H1 (cell line): ENCODE measurements around the gene ZNF488. TPM values are rescaled to one million over a fixed set of nuclear protein-coding genes. Genes with fewer than 3 reads are reported as not detected.

Source experiments
- CTCF ChIA-PET: fragments of 300-600 bp; sonication (Branson Sonifier 250); formaldehyde crosslinking; loops from one replicate; lab custom pipeline; 2021; ENCODE audit not compliant: partially characterized antibody; lab: Charles Lee
- POLR2A ChIA-PET: fragments of 300-600 bp; sonication (Branson Sonifier 250); formaldehyde crosslinking; loops from one replicate; lab custom pipeline; 2021; ENCODE audit warnings: inconsistent platforms; ENCODE audit not compliant: partially characterized antibody; lab: Charles Lee
- DNase-seq, 2 experiments: peaks; one replicate each; pipeline versions ENCODE4 v3.0.0 to v3.0.0-alpha.2; 2010 to 2022; ENCODE audit warnings: low spot score in 2 of 2, low read depth in 1 of 2, mixed read lengths in 1 of 2
- FAIRE-seq: peaks from 2 replicates; lab custom pipeline; 2011; peaks lifted over from hg19 to GRCh38; lab: Jason Lieb, UNC
- H2AFZ ChIP-seq: 2 replicates; pipeline ENCODE4 v1.8.1; 2012; ENCODE audit warnings: low read length, inconsistent platforms
- H2AK5ac ChIP-seq: 2 replicates; pipeline ENCODE4 v1.6.1; 2013; ENCODE audit warnings: low read depth, low read length
- H2BK120ac ChIP-seq: replicated peaks from 2 replicates; pipeline ENCODE3; 2013; ENCODE audit warnings: low read depth, low read length, inconsistent platforms
- H2BK12ac ChIP-seq: 2 replicates; pipeline ENCODE4 v1.6.1; 2013; ENCODE audit warnings: low read depth, low read length
- H2BK15ac ChIP-seq: 2 replicates; pipeline ENCODE4 v1.6.1; 2013; ENCODE audit warnings: low read length
- H2BK20ac ChIP-seq: 2 replicates; pipeline ENCODE4 v1.6.1; 2013; ENCODE audit warnings: low read length
- H2BK5ac ChIP-seq: 2 replicates; pipeline ENCODE4 v1.6.1; 2013; ENCODE audit warnings: low read depth, low read length
- H3K14ac ChIP-seq: 2 replicates; pipeline ENCODE4 v1.6.1; 2013; ENCODE audit warnings: inconsistent platforms; ENCODE audit not compliant: insufficient read length
- H3K18ac ChIP-seq: 2 replicates; pipeline ENCODE4 v1.6.1; 2013; ENCODE audit warnings: low read length; ENCODE audit errors: extremely low read depth
- H3K23ac ChIP-seq: 2 replicates; pipeline ENCODE4 v1.6.1; 2013; ENCODE audit warnings: inconsistent platforms; ENCODE audit not compliant: insufficient read length
- H3K23me2 ChIP-seq: 2 replicates; pipeline ENCODE4 v1.6.1; 2013; ENCODE audit warnings: low read depth, low read length
- H3K27ac ChIP-seq: 2 replicates; pipeline ENCODE4 v1.6.1; 2011; ENCODE audit warnings: low read depth, low read length, inconsistent platforms
- H3K27me3 ChIP-seq, 4 experiments: replicated peaks in 1 of 4; 1 replicate in 1 of 4; 2 replicates in 3 of 4; pipeline versions ENCODE4 v1.6.1 to v1.8.1; 2011 to 2013; ENCODE audit warnings: low read length in 3 of 4, mild to moderate bottlenecking in 3 of 4, inconsistent platforms in 2 of 4, mixed read lengths in 2 of 4, moderate library complexity in 1 of 4; ENCODE audit not compliant: control insufficient read depth in 3 of 4, insufficient read depth in 3 of 4; ENCODE audit errors: extremely low read depth in 1 of 4
- H3K36me3 ChIP-seq, 4 experiments: 2 replicates each; pipeline versions ENCODE4 v1.6.1 to v1.8.1; 2011 to 2013; ENCODE audit warnings: mild to moderate bottlenecking in 4 of 4, low read length in 3 of 4, moderate library complexity in 2 of 4, control low read depth in 1 of 4, inconsistent platforms in 1 of 4; ENCODE audit not compliant: insufficient read depth in 4 of 4, control insufficient read depth in 2 of 4
- H3K4ac ChIP-seq: replicated peaks from 2 replicates; pipeline ENCODE3; 2013; ENCODE audit warnings: low read length, low read depth, mixed read lengths, inconsistent platforms; ENCODE audit not compliant: insufficient read length
- H3K4me1 ChIP-seq, 4 experiments: replicated peaks in 1 of 4; 1 replicate in 1 of 4; 2 replicates in 3 of 4; pipeline versions ENCODE4 v1.6.1 to v1.8.1; 2011 to 2013; ENCODE audit warnings: low read length in 3 of 4, inconsistent platforms in 2 of 4, mixed read lengths in 1 of 4; ENCODE audit not compliant: insufficient read depth in 4 of 4, control insufficient read depth in 3 of 4
- H3K4me2 ChIP-seq, 2 experiments: 2 replicates each; pipeline versions ENCODE4 v1.6.1 to v1.8.1; 2011 to 2013; ENCODE audit warnings: low read depth in 2 of 2, low read length in 2 of 2, control low read depth in 1 of 2, inconsistent platforms in 1 of 2, mild to moderate bottlenecking in 1 of 2; ENCODE audit not compliant: insufficient read depth in 1 of 2
- H3K4me3 ChIP-seq, 4 experiments: fragments of 200-600, 300-600 bp in 1 of 4; sonication (generic), shearing (Covaris generic), sonication (Bioruptor Twin) in 1 of 4; 2 replicates each; pipeline versions ENCODE4 v1.5.1 to v1.8.1; 2011 to 2016; ENCODE audit warnings: low read length in 4 of 4, low read depth in 3 of 4, control low read depth in 2 of 4, inconsistent platforms in 2 of 4, mild to moderate bottlenecking in 2 of 4, mixed read lengths in 1 of 4, moderate library complexity in 1 of 4; ENCODE audit not compliant: insufficient read depth in 2 of 4; ENCODE audit errors: extremely low read depth in 1 of 4
- H3K56ac ChIP-seq: replicated peaks from 2 replicates; pipeline ENCODE3; 2013; ENCODE audit warnings: low read depth, mild to moderate bottlenecking, mixed read lengths, low read length, inconsistent platforms; ENCODE audit not compliant: insufficient read length
- H3K79me1 ChIP-seq: 2 replicates; pipeline ENCODE4 v1.6.1; 2013; ENCODE audit warnings: low read depth, low read length, control low read depth
- H3K79me2 ChIP-seq, 2 experiments: 2 replicates each; pipeline versions ENCODE4 v1.6.1 to v1.8.1; 2012 to 2013; ENCODE audit warnings: low read length in 2 of 2, mild to moderate bottlenecking in 2 of 2, inconsistent platforms in 1 of 2; ENCODE audit not compliant: insufficient read depth in 2 of 2, control insufficient read depth in 1 of 2
- H3K9ac ChIP-seq, 4 experiments: replicated peaks in 1 of 4; 1 replicate in 1 of 4; 2 replicates in 3 of 4; pipeline versions ENCODE4 v1.6.1 to v1.8.1; 2011 to 2013; ENCODE audit warnings: low read depth in 3 of 4, low read length in 3 of 4, control low read depth in 2 of 4, mild to moderate bottlenecking in 2 of 4, moderate library complexity in 2 of 4, inconsistent platforms in 1 of 4; ENCODE audit errors: extremely low read depth in 1 of 4
- H3K9me3 ChIP-seq, 2 experiments: 2 replicates each; pipeline versions ENCODE4 v1.6.1 to v1.8.1; 2012 to 2013; ENCODE audit warnings: mild to moderate bottlenecking in 2 of 2, moderate library complexity in 2 of 2, control low read depth in 1 of 2, inconsistent platforms in 1 of 2, low read depth in 1 of 2, low read length in 1 of 2, mixed read lengths in 1 of 2; ENCODE audit not compliant: insufficient read depth in 2 of 2
- H4K20me1 ChIP-seq, 2 experiments: replicated peaks in 1 of 2; 2 replicates each; pipeline versions ENCODE3 to v1.8.1; 2011 to 2013; ENCODE audit warnings: inconsistent platforms in 2 of 2, low read length in 2 of 2, mild to moderate bottlenecking in 1 of 2; ENCODE audit not compliant: insufficient read depth in 2 of 2, control insufficient read depth in 1 of 2
- H4K5ac ChIP-seq: 2 replicates; pipeline ENCODE4 v1.6.1; 2013; ENCODE audit warnings: low read length, low read depth, mixed read lengths, inconsistent platforms; ENCODE audit not compliant: insufficient read length
- H4K8ac ChIP-seq: 2 replicates; pipeline ENCODE4 v1.8.0; 2013; ENCODE audit warnings: mild to moderate bottlenecking, moderate library complexity, low read length, inconsistent platforms; ENCODE audit not compliant: insufficient read depth; ENCODE audit errors: extremely low read depth
- H4K91ac ChIP-seq: replicated peaks from 2 replicates; pipeline ENCODE3; 2013; ENCODE audit warnings: low read length, mixed read lengths, inconsistent platforms; ENCODE audit not compliant: insufficient read length
- BRCA1 ChIP-seq: IDR thresholded peaks from 2 replicates; pipeline ENCODE4 v1.6.1; 2012; ENCODE audit warnings: low read depth, low read length, improper control_type of control experiment
- CREB1 ChIP-seq: IDR thresholded peaks from 2 replicates; pipeline ENCODE4 v1.6.1; 2012; ENCODE audit warnings: inconsistent platforms
- HDAC2 ChIP-seq, 2 experiments: fragments of 300-600 bp in 1 of 2; sonication (generic) in 1 of 2; IDR thresholded peaks; 2 replicates each; pipeline ENCODE4 v1.6.1; 2011 to 2012; ENCODE audit warnings: low read depth in 2 of 2, low read length in 2 of 2, mild to moderate bottlenecking in 2 of 2, moderate library complexity in 2 of 2, borderline replicate concordance in 1 of 2, inconsistent platforms in 1 of 2
- KDM4A ChIP-seq: IDR thresholded peaks from one replicate; pipeline ENCODE4 v1.7.1; 2012; ENCODE audit warnings: low read depth, mild to moderate bottlenecking, moderate library complexity, low read length, inconsistent platforms; ENCODE audit not compliant: severe bottlenecking
- RAD21 ChIP-seq, 2 experiments: IDR thresholded peaks in 1 of 2; conservative IDR thresholded peaks in 1 of 2; 2 replicates each; pipeline ENCODE4 v1.6.1; 2011; ENCODE audit warnings: low read depth in 2 of 2, low read length in 2 of 2, improper control_type of control experiment in 1 of 2, inconsistent platforms in 1 of 2, mild to moderate bottlenecking in 1 of 2, moderate library complexity in 1 of 2
- USF2 ChIP-seq: IDR thresholded peaks from 2 replicates; pipeline ENCODE4 v1.6.1; 2011; ENCODE audit warnings: low read length, improper control_type of control experiment
- WGBS, 2 experiments: shearing (Covaris generic) in 1 of 2; methylation state at CpG; one replicate each; pipeline versions ENCODE4 v1.1.6 to v1.1.7; 2013 to 2015; ENCODE audit warnings: low lambda C conversion rate in 2 of 2, mixed read lengths in 2 of 2, inconsistent platforms in 1 of 2, low coverage in 1 of 2, missing lambda C conversion rate in 1 of 2; ENCODE audit not compliant: insufficient replicate concordance in 2 of 2, insufficient coverage in 1 of 2, insufficient read length in 1 of 2; ENCODE audit errors: extremely low coverage in 1 of 2, missing lambda C conversion rate in 1 of 2; 5-methylcytosine and 5-hydroxymethylcytosine counted together
- polyA plus RNA-seq, 7 experiments: library from polyadenylated mRNA; depleted of rRNA in 3 of 7; stranded (reverse) in 5 of 7; unstranded in 2 of 7; fragments of >200 nt in 5 of 7; fragments of 200-250 nt in 2 of 7; gene quantifications; 1 replicate in 5 of 7; 2 replicates in 1 of 7; 4 replicates in 1 of 7; pipeline versions ENCODE4 v1.2.1 to v1.2.3, GENCODE V29; 2011 to 2013; ENCODE audit warnings: missing spikeins in 2 of 7, mixed read lengths in 2 of 7
- total RNA-seq: library from RNA; stranded (reverse); fragmentation: NEBNext Ultra II Directional; extraction: Animal tissue kit (Norgen Biotek cat#: 25700); gene quantifications from 2 replicates; pipeline ENCODE4 v1.2.1, GENCODE V29; 2021
- TF ChIP-seq, protein P1 (sequence below), 3 experiments: IDR thresholded peaks; 1 replicate in 2 of 3; 2 replicates in 1 of 3; pipeline versions ENCODE4 v1.5.1 to v1.6.1; 2011; ENCODE audit warnings: low read length in 3 of 3, mild to moderate bottlenecking in 3 of 3, inconsistent platforms in 2 of 3, low read depth in 1 of 3, moderate library complexity in 1 of 3; ENCODE audit not compliant: insufficient read depth in 1 of 3; ENCODE audit errors: control extremely low read depth in 1 of 3

Gene ZNF488
- total and polyA plus RNA-seq, 2 of the 8 experiments (the other 6 are each of a cell fraction or from before 2014, with no cell fraction given), result 7.9 to 11.4 TPM

DNA sequence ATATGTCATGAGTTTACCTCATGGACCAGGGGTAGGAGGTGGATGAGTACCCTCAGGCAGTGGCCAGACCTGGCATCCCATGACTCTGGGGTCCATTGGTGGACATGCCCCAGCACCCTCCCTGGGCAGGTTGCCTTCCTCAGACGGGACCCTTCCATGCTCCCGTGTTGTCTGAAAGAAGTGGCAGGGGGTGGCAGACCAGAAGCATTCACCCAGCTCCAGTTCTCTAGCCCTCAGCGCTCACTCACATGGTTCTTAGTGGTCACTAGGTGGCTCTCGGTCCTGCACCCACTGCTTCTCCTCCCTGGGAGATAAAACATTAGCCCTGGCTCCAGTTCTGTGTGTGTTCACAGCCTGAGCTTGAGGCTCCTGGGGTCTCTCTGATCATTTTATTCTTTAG is 29.9 kb downstream of the ZNF488 start:
- H2BK20ac ChIP-seq, result 0 out of 2 replicates have a peak overlapping the region, but pooled peaks have one; percentile 21
- H3K27me3 ChIP-seq, result no peaks in the 10 kb centered on the region; a peak in 1 of 7 replicates
- no peak overlapping the region for H3K4me3 ChIP-seq
- WGBS, 2 experiments, result 83% methylated on average over 4 of the region's 4 CpGs; no CpG with 5 or more reads in 1 of the 2 experiments
- FAIRE-seq (no peak), DNase-seq (no peak)
- H2BK120ac ChIP-seq, result no peak overlapping the region
- H3K27ac ChIP-seq, result no peak overlapping the region
- H3K79me2 ChIP-seq, result no peaks in the 10 kb centered on the region
- no peak overlapping the region for H3K14ac ChIP-seq
- H3K79me1 ChIP-seq, result no peaks in the 10 kb centered on the region
- H3K4me2 ChIP-seq, result no peak overlapping the region
- H2BK15ac ChIP-seq, result no peak overlapping the region
- H4K5ac ChIP-seq, result no peak overlapping the region
- no peak overlapping the region for H2AFZ ChIP-seq
- no peak overlapping the region for H4K91ac ChIP-seq
- no peaks in the 10 kb centered on the region; a peak in 1 of 7 replicates for H3K4me1 ChIP-seq
- H2BK12ac ChIP-seq, result no peak overlapping the region
- CTCF ChIA-PET, result interaction anchor here (1.2 to 14.6 kb wide), 7 partner anchors 8 to 362 kb away, joined by 3 to 132 read pairs (median 5); no protein-coding TSS in a partner anchor
- H4K8ac ChIP-seq, result no peak overlapping the region
- H3K23me2 ChIP-seq, result no peaks in the 10 kb centered on the region
- H2BK5ac ChIP-seq, result no peak overlapping the region
- POLR2A ChIA-PET, result no interaction called here
- H3K9me3 ChIP-seq, result no peaks in the 10 kb centered on the region
- H3K4ac ChIP-seq, result no peak overlapping the region
- no peaks in the 10 kb centered on the region for H4K20me1 ChIP-seq
- no peak overlapping the region for H3K56ac ChIP-seq
- no peak overlapping the region for H3K23ac ChIP-seq
- H3K9ac ChIP-seq, result no peak overlapping the region
- H3K18ac ChIP-seq, result no peak overlapping the region
- H2AK5ac ChIP-seq, result no peak overlapping the region
- no peak for TF ChIP-seq BRCA1
- TF ChIP-seq RAD21 (IDR thresholded peaks at IDR 0.05 in 1 of 2, conservative IDR thresholded peaks at IDR 0.05 in 1 of 2; ENCODE audit: low read depth in 2 of 2, low read length in 2 of 2), result peak in 1 of 2 experiments; percentile 31; a peak in 2 of 4 replicates
- no peak for TF ChIP-seq HDAC2 (IDR thresholded peaks at IDR 0.05; ENCODE audit: borderline replicate concordance in 1 of 2, low read depth in 2 of 2, low read length in 2 of 2)
- TF ChIP-seq USF2, result no peak
- TF ChIP-seq, protein P1, sequence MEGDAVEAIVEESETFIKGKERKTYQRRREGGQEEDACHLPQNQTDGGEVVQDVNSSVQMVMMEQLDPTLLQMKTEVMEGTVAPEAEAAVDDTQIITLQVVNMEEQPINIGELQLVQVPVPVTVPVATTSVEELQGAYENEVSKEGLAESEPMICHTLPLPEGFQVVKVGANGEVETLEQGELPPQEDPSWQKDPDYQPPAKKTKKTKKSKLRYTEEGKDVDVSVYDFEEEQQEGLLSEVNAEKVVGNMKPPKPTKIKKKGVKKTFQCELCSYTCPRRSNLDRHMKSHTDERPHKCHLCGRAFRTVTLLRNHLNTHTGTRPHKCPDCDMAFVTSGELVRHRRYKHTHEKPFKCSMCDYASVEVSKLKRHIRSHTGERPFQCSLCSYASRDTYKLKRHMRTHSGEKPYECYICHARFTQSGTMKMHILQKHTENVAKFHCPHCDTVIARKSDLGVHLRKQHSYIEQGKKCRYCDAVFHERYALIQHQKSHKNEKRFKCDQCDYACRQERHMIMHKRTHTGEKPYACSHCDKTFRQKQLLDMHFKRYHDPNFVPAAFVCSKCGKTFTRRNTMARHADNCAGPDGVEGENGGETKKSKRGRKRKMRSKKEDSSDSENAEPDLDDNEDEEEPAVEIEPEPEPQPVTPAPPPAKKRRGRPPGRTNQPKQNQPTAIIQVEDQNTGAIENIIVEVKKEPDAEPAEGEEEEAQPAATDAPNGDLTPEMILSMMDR (IDR thresholded peaks at IDR 0.05; ENCODE audit: control extremely low read depth in 1 of 3, insufficient read depth in 1 of 3, low read depth in 1 of 3, low read length in 3 of 3), result peak in 2 of 3 experiments; percentile 15 to 20; a peak in 2 of 4 replicates
- no peak for TF ChIP-seq CREB1
- TF ChIP-seq KDM4A, result no peak
- no peaks in the 10 kb centered on the region for H3K36me3 ChIP-seq
